ENCODE data around the gene GNGT1.

GRCh38 chr7:93955304-93955703 is 48.9 kb downstream of the GNGT1 start:
- TF ChIP-seq SIX5 (IDR thresholded peaks at IDR 0.05; ENCODE audit: low read depth, low read length) = no peak
- no peak for TF ChIP-seq CTCF (IDR thresholded peaks at IDR 0.05; ENCODE audit: control extremely low read depth in 1 of 3, insufficient read depth in 1 of 3, low read depth in 1 of 3, low read length in 3 of 3)
- no peak for TF ChIP-seq POLR2A (IDR thresholded peaks at IDR 0.05; ENCODE audit: control extremely low read depth in 1 of 2, low read depth in 2 of 2, low read length in 2 of 2)
- no peak for TF ChIP-seq TCF12 (IDR thresholded peaks at IDR 0.05; ENCODE audit: low read depth, low read length)
- no peak for TF ChIP-seq CHD2 (IDR thresholded peaks at IDR 0.05; ENCODE audit: low read length)
- TF ChIP-seq CREB1 (IDR thresholded peaks at IDR 0.05) = no peak
- TF ChIP-seq EP300 (IDR thresholded peaks at IDR 0.05; ENCODE audit: borderline replicate concordance in 1 of 2, low read depth in 2 of 2, low read length in 2 of 2) = no peak
